Medulla oblongata (tissue), 1 donor: ENCODE data around the gene FHIT.

ENCODE experiments used
- DNase-seq: peaks from one replicate; pipeline ENCODE4 v3.0.0-alpha.2; 2015; ENCODE audit errors: extremely low spot score

Gene FHIT

DNA sequence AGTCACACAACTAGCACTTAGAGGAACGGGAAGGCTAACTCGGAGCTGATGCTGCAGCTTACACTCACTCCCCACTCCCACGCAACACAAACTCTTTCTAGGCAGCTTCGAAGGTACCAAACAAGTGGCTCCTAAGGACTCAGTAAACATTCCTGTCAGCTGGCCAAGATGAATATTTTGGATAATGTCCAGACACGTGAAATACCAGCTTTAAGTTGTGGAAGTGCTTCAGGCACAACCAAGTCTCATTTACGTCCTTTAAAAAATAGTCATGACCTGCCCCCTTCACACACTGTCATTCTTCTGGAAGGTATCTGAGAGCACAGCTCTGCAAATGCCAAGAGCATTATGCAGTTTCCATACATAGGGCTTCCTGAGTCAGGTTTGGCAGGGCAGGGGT is 1195.5 kb downstream of the FHIT start:
- DNase-seq = no peak

- DNase-seq = no peak
Measured at GRCh38 chr3:60053526-60054265, 1197.6 kb downstream of the FHIT start.

- DNase-seq = no peak
Measured at GRCh38 chr3:60048447-60048848, 1202.8 kb downstream of the FHIT start.

DNA sequence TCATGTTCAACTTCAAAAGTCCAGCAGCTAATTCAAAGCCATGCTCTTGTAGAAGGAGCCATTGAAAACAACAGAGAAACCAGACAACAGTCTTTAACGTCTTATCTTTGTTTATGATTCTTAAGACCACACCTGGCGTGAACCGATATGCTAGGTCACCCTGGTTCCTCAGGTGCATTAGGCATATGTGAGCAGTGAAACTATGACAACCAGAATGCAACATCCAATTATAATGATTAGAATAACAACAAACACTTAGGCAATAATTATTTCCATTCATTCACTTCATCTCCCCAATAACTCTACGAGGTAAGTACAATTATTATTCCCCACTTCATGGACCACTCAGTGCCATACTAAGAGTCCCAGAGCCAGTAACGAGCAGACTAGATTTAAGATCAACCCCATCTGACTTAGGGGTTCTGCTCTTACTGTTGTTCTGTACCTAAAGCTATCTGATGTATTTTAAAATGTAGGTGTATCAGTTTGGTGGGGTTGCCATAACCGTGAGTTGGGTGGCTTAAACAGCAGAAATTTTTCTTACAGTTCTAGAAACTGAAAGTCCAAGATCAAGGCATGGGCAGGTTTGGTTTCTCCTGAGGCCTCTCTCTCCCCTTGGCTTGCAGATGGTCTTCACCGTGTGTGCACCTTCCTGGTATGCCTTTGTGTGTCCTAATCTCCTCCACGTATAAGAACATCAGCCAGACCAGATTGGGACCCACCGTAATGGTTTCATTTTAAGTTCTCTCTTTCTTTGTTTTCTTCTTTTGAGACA is 1203.6 kb downstream of the FHIT start:
- DNase-seq = no peak

DNA sequence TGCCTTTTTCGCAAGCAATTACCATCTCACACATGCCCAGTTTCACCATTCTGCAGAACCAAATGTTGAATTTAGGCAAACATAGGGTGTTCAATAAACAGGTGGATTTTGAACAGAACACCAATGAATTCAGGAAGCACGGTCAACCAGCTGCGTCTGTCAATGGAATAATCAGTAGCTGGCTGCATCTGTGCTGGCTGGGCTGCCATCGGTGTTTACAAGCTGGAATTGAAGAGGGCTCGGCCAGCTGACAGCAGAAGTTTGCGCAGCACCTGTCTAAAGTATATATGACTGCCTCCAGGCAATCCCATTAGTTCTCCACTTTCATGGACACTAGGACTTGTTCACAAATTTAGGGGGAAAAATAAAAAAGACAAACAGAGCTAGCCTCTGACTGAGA is 1205.0 kb downstream of the FHIT start:
- DNase-seq = peak; percentile 34

DNA sequence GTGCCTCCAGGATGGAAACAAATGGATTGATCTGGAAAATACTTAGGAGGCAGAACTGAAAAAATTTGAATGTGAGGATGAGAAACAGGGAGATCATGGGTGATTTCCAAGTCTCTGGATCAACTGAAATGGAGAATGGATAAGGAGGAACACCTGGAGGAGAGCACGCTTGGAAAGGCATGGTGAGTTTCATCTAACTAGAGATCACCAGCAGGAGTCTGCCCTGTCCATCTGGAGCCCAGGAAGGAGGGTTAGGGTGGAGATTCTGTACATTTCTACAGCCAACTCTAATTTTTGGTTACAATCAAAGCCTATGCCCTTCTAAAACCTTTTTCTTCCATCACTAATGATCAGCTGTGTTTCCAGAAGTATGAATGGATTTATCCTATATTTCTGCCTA is 1205.6 kb downstream of the FHIT start:
- no peak for DNase-seq

- DNase-seq = no peak
Measured at GRCh38 chr3:60036803-60037202, 1214.4 kb downstream of the FHIT start.

GRCh38 chr3:60033901-60034453 is 1217.3 kb downstream of the FHIT start:
- no peak for DNase-seq

GRCh38 chr3:60030982-60031381 is 1220.3 kb downstream of the FHIT start:
- DNase-seq = no peak

GRCh38 chr3:60028233-60028632 is 1223.0 kb downstream of the FHIT start:
- no peak for DNase-seq

GRCh38 chr3:60027335-60027734 is 1223.9 kb downstream of the FHIT start:
- DNase-seq = no peak

DNA sequence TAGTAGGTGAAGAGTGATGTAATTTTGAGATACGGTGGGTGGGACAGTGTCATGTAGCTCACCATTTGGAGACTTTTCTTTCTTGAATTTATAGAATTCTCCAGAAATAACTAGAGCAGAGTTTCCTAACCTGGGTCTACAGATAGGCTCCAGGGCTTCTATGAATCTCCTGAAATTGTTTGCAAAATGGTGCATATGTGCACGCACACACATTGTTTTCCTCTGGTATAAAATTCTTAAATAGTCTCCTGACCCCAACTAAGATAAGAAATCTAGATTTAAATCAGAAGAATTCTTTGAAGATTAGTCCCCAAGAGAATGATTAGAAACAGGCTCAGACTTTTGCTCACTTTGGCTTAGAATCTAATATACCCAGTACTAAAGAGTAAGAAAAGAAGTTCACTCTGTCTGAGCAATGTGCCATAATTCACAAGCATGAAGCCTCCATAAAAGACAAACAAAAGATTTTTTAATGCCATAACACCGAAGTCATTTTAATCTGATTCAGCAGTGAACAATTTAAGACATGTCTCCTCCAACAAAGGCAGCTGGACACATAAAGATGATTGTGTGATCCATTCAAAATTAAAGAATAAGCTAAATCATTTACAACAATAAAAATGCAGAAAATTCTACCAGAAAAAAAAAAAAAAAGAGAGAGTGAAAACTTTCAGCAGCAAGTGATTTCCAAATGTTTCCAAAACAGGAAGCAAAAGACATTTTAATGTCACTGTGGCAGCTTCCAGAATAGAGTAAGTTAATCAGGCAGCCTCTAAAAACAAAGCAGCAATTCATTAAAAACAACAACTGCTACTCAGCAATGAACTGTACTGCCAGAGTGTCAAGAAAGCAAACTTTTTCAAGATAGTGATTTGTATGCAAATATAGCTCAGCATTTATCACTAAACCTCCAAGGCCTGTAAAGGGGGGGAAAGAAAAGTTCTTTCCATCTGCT is 1225.9 kb downstream of the FHIT start:
- peak; percentile 27 for DNase-seq

GRCh38 chr3:60024400-60024799 is 1226.9 kb downstream of the FHIT start:
- DNase-seq = no peak

DNA sequence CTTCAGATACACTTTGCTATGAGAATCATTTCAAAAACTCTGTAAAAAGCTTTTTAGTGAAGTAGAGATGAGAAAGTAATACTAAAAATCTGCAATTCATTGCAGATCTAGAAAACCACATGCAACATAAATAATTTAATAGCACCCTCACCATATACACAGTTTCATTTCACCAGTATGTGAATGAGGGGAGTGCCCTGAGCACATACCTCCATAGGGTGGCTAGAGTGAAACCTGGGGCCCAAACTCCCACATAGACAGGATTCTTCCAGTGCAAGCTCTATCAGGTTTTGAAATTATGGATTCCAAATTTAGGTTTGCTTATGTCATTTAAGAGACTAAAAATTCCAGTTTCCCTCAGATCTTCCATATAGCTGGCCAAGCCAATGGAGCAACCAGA is 1228.1 kb downstream of the FHIT start:
- DNase-seq = no peak

DNA sequence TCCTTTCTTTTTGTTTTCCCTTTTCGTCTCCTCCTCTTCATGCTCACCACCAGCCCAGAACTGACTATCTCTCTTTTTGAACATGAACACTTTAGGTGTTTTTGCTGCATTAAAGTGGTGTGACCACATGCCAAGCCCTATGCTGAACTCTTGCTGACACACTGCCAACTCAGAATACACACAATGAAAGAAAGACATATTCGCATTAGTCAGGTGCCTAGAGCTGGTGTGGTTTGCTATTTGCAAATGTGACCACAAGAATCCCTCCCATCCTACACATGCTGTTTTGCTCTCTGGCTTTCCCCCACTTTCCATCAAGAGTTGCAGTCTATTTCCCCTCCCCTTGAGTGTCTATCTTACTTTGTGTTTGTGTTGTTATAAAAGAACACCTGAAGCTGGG is 1233.6 kb downstream of the FHIT start:
- DNase-seq = no peak

DNA sequence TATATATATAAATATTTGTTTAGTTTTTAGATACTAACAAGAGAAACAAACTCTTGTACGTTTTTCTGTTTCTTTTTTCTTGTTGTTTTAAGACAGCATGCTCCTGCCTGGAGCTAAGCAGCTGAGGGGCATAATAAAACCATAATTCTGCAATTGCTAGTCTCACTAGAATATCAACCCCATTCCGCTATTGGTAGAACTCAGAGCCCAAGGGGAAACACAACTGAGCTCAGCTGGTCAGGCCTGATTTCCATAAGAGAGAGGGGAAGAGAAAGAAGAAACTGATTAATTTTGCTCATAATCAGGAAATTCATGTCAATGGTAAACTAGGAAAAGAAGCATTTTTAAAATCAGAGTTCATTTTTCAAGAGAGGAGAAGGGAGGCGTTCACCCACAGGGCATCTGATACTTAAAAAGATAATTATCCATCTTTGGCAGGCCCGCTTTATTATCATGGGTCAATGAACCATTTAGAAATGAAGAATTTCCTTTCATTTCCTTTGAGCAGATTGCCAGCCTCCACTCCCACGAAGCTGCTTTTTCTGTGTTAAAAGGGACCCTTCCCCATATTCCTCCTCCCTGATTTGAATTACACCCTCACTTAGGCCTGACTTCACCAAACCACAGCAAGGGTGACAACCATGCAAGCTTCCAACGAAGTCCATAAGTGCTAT is 1236.1 kb downstream of the FHIT start:
- no peak for DNase-seq

DNA sequence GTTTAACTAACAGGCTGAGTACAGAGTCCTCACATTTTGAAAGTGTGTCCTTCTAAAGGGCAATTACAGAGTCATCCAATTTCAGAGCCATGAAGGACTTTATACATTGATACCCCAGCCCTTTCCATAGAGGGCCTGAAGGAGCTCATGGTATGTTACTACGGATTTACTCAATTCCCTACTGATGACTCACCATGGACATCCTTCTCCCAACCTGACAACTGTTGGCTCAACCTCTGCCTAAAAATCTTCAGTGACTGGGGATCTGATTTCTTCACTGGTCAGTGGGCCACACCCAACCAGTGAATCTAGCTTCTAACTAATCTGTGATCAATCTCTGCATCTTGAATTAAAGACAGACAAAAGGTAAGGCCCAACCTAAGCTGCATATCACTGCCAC is 1238.0 kb downstream of the FHIT start:
- no peak for DNase-seq

DNA sequence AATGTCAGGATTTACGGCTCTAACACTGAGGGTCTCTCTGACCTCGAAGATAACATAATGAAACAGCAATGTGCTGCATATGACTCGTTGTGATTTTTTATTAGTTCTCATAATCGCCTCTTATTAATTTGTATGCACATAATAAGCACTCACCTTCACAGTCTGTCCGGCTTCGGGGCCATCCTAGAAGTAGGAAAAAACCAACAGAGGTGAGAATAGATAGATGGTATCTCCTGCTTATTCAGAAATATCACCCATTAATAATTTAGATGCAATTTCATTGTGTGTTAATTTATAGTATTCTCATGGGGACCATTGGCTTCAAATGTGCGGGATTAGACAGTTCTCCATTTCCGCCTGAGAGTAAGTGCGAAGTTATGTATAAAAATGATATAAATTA is 1240.0 kb downstream of the FHIT start:
- DNase-seq = no peak

DNA sequence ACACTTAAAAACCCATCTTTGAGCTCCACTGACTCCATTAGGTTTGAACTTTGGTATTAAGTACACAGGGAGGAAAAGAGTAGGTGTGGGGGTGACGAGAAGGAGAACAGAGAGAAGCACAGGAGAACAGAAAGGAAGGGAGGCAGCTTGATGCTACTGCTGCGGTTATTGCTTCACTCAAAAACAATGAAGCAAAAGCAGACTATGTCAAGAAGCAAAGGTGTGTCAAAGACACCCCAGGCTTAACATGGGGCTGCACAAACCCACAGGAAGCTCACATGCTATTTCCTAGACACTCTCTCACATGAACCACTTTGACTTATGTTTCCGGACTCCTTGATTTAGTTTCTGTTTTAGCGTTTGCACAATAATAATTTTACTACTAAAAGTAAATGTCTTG is 1240.5 kb downstream of the FHIT start:
- no peak for DNase-seq

- DNase-seq = no peak
Measured at GRCh38 chr3:60009931-60010478, 1241.2 kb downstream of the FHIT start.

DNA sequence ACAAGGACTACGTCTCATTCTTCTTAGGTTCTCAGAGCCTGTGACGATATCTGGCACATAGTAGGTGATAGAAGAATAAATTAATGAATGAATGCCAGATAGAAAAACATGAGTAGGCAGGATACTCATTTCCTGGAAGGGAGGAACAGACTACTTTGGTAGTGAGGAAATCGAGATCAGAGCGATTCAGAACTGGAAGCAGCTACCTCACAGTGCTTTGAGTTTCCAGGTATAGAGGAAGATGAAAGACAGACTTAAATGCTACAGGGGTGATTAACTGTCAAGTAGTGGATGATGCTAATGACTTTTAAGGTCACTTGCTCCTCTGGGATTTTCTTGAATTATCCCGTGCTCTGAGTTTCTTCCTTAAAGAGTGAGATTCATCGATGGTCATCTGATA is 1249.9 kb downstream of the FHIT start:
- no peak for DNase-seq
